C4-2B (cell line): ENCODE data around the gene RCOR2.
"Not testable (repeated sequence)": the region's sequence is repeated elsewhere in the genome, so short reads cannot be mapped to it uniquely, and the experiment has no call there.

Experiments
- H3K27ac ChIP-seq: fragments of 450-650 bp; 2 replicates; pipeline ENCODE4 v1.5.1; 2017
- CTCF ChIP-seq: fragments of 450-650 bp; conservative IDR thresholded peaks from 2 replicates; pipeline ENCODE4 v1.5.1; 2017; ENCODE audit warnings: mild to moderate bottlenecking
- ZFX ChIP-seq: fragments of 450-650 bp; IDR thresholded peaks from 2 replicates; pipeline ENCODE4 v1.6.1; 2017

Gene RCOR2

GRCh38 chr11:63916837-63917691, at the start of gene RCOR2:
Gene RCOR2 (minus strand): TSS chr11:63917164. CDS start chr11:63916456, 708 bp downstream.
- no peak within 1 kb of the TSS; the same call in 1 of the 2 replicates for H3K27ac ChIP-seq
- no peak for TF ChIP-seq ZFX
- TF ChIP-seq CTCF: no peak

GRCh38 chr11:63966444-63966843, 49.5 kb upstream of the RCOR2 start:
- no peak for TF ChIP-seq ZFX
- TF ChIP-seq CTCF: no peak
- no peak overlapping the region for H3K27ac ChIP-seq

- H3K27ac ChIP-seq: not testable (repeated sequence)
Measured at GRCh38 chr11:63963895-63964294, 46.9 kb upstream of the RCOR2 start.

- no peak overlapping the region for H3K27ac ChIP-seq
- TF ChIP-seq ZFX (no peak), CTCF (no peak)
Measured at GRCh38 chr11:63961608-63962412, 44.8 kb upstream of the RCOR2 start.

GRCh38 chr11:63958008-63958407, 41.0 kb upstream of the RCOR2 start:
- TF ChIP-seq CTCF (no peak), ZFX (no peak)
- H3K27ac ChIP-seq: no peak overlapping the region

GRCh38 chr11:63952570-63952969, 35.6 kb upstream of the RCOR2 start:
- H3K27ac ChIP-seq: no peak overlapping the region
- TF ChIP-seq CTCF (no peak), ZFX (no peak)

- H3K27ac ChIP-seq: no peak overlapping the region
Measured at GRCh38 chr11:63951779-63952536, 35.0 kb upstream of the RCOR2 start.

More at GRCh38 chr11:63951779-63952536, 35.0 kb upstream of the RCOR2 start:
- TF ChIP-seq ZFX (no peak), CTCF (no peak)
